Upper lobe of left lung (tissue), 6 donors: ENCODE measurements around the gene CCND1. TPM values are rescaled to one million over a fixed set of nuclear protein-coding genes. Genes with fewer than 3 reads are reported as not detected.

ENCODE experiments used
- ATAC-seq, 2 donors: fragments of 200-7000 bp; cut with Tn5 transposase; one replicate each; pipeline ENCODE4 v1.9.1; 2022; ENCODE audit warnings: mild to moderate bottlenecking in 2 of 2, moderate library complexity in 2 of 2; ENCODE audit not compliant: low FRiP score in 2 of 2
- DNase-seq, 2 donors: peaks; one replicate each; pipeline ENCODE4 v3.0.0-alpha.2; 2019 to 2020
- H3K27ac ChIP-seq, 4 donors: fragments of 200-600 bp; sonication (generic); one replicate each; pipeline ENCODE4 v1.5.1; 2016 to 2019
- H3K27me3 ChIP-seq, 4 donors: fragments of 200-600 bp; sonication (generic); one replicate each; pipeline ENCODE4 v1.5.1; 2017 to 2019
- H3K36me3 ChIP-seq, 4 donors: fragments of 200-600 bp; sonication (generic); one replicate each; pipeline ENCODE4 v1.5.1; 2016 to 2019
- H3K4me1 ChIP-seq, 4 donors: fragments of 200-600 bp; sonication (generic); one replicate each; pipeline ENCODE4 v1.5.1; 2018 to 2019
- H3K4me3 ChIP-seq, 4 donors: fragments of 200-600 bp; sonication (generic); one replicate each; pipeline ENCODE4 v1.5.1; 2017 to 2019; ENCODE audit warnings: mild to moderate bottlenecking in 2 of 4, moderate library complexity in 1 of 4
- H3K9me3 ChIP-seq, 4 donors: fragments of 200-600 bp; sonication (generic); one replicate each; pipeline ENCODE4 v1.5.1; 2018 to 2019
- CTCF ChIP-seq, 6 experiments: fragments of 450-650 bp in 4 of 6; fragments of 200-600 bp in 2 of 6; sonication (generic) in 2 of 6; IDR thresholded peaks; one replicate each; pipeline ENCODE4 v1.5.1; 2016 to 2019; ENCODE audit warnings: antibody characterized with exemption in 6 of 6
- EP300 ChIP-seq, 4 donors: sonication (generic); formaldehyde crosslinking; IDR thresholded peaks; one replicate each; pipeline ENCODE4 v1.5.1; 2017; ENCODE audit warnings: antibody characterized with exemption in 4 of 4, control low read depth in 2 of 4
- POLR2A ChIP-seq, 4 donors: fragments of 450-650 bp; IDR thresholded peaks; one replicate each; pipeline ENCODE4 v1.5.1; 2016 to 2017; ENCODE audit warnings: antibody characterized with exemption in 4 of 4, mild to moderate bottlenecking in 2 of 4
- POLR2AphosphoS5 ChIP-seq, 2 donors: sonication (generic); formaldehyde crosslinking; IDR thresholded peaks; one replicate each; pipeline ENCODE4 v1.5.1; 2017; ENCODE audit warnings: antibody characterized with exemption in 2 of 2
- WGBS, 2 donors: methylation state at CpG; one replicate each; pipeline ENCODE4 v1.1.5; 2017 to 2018; 5-methylcytosine and 5-hydroxymethylcytosine counted together
- total RNA-seq, 6 donors: library from RNA; depleted of rRNA in 4 of 6; stranded (reverse); fragments of >200 nt in 4 of 6; gene quantifications; one replicate each; pipeline versions ENCODE4 v1.1.0 to v1.2.1, GENCODE V29; 2016 to 2021
- donor health status: DM: no; HTN: no; CAD: no; lungs with moderate emphysema.
- donor health status: DM: no; HTN: yes; CAD: no; lungs with severe emphysema.

CCND1 gene
- total RNA-seq, 6 donors from 2014 or later = 23.0 to 404 (median 237) TPM

DNA sequence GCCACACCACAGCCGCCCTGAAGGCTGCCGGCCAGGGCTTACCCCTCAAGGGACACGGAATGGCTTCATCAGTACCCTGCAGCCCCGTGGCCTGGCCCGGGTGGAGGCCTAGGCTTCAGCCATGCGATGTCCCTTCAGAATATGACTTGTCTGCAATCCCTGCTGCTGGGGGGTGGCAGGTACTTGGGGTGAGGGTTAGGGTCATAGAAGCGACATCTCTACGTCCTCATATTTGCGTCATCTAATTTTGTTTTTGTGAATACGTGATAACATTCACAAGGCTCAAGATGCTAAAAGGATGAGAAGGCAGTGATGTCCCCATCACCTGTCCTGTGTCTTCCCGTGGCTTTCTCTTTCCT lies 6.4 kb downstream of the CCND1 start:
- 93 to 97% methylated on average over 7 to 11 of the region's 11 CpGs for WGBS, 2 donors
- DNase-seq = peak in 1 of 2 donors; percentile 69
- Histone ChIP-seq H3K9me3 (no peaks in the 10 kb centered on the region), H3K27ac (peak overlapping the region in 2 of 4 donors; percentile 20 to 35), H3K4me1 (peaks cover 15 to 32% (median 18%) of the 10 kb centered on the region in 4 donors), H3K36me3 (peaks cover 0 to 59% (median 33%) of the 10 kb centered on the region in 4 donors), H3K27me3 (no peaks in the 10 kb centered on the region), H3K4me3 (no peak overlapping the region)
- no peak for TF ChIP-seq POLR2A (IDR thresholded peaks at IDR 0.05)
- TF ChIP-seq CTCF (IDR thresholded peaks at IDR 0.05) = no peak
- TF ChIP-seq EP300 (IDR thresholded peaks at IDR 0.05) = no peak
- no peak for TF ChIP-seq POLR2AphosphoS5 (IDR thresholded peaks at IDR 0.05)
- no peak for ATAC-seq

GRCh38 chr11:69647761-69648497 lies 7.0 kb downstream of the CCND1 start:
- Histone ChIP-seq H3K9me3 (no peaks in the 10 kb centered on the region), H3K27me3 (no peaks in the 10 kb centered on the region), H3K4me3 (no peak overlapping the region), H3K4me1 (peaks cover 15 to 29% (median 18%) of the 10 kb centered on the region in 4 donors), H3K27ac (peak overlapping the region in 2 of 4 donors; percentile 20 to 49), H3K36me3 (peaks cover 0 to 65% (median 34%) of the 10 kb centered on the region in 4 donors)
- WGBS, 2 donors = 76 to 89% methylated on average over 11 to 28 of the region's 28 CpGs
- DNase-seq = peak in 1 of 2 donors; percentile 73
- no peak for TF ChIP-seq EP300 (IDR thresholded peaks at IDR 0.05)
- TF ChIP-seq POLR2A (IDR thresholded peaks at IDR 0.05) = no peak
- no peak for TF ChIP-seq CTCF (IDR thresholded peaks at IDR 0.05)
- no peak for TF ChIP-seq POLR2AphosphoS5 (IDR thresholded peaks at IDR 0.05)
- ATAC-seq = no peak

DNA sequence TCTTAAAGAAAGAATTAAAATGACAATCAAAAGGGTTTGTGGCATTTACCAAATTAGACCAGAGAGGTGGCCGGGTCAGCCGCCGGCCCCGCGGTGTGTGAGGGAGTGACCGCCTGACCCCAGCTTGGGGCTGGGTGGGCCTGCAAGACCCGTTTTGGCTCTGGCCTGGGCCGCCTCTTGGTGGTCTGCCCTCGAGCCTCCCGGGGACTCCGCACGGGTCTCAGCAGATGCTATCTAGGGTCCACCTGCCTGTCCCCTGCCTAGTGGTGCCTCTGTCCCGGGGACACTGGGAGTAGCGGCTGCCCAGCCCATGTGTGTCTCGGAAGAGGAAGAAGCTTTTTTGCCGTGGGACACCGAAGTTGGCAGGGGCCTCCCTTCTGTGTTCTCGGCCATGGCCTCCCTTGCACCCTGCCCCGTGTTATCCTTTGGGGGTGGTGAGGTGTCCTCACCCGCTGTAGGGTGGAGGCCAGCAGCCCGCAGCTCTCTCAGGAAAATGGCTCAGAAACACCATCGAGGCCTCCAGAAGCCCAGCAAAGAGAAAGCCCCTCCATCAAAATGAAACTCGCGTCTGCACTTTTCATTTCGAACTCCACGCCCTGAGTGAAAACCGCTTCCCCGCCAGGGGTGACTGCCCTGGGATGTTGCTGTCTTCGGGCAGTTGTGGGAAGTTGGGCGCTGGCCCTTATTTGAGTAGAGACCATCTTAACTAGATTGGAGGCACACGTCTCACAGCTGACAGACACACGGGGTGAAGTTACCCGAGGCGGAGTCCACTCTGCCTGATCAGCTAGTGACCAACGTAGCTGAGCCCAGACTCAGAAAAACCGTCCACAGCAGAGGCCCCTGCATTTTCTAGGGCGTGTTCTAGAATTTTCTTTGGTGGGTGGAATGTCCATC lies 8.0 kb downstream of the CCND1 start:
- WGBS, 2 donors = 87 to 91% methylated on average over 28 to 37 of the region's 37 CpGs
- ATAC-seq = no peak
- Histone ChIP-seq H3K27me3 (no peaks in the 10 kb centered on the region), H3K27ac (no peak overlapping the region), H3K4me3 (no peak overlapping the region), H3K9me3 (no peaks in the 10 kb centered on the region), H3K4me1 (peaks cover 8 to 20% (median 12%) of the 10 kb centered on the region in 4 donors), H3K36me3 (peaks cover 0 to 71% (median 38%) of the 10 kb centered on the region in 4 donors)
- peak in 1 of 2 donors; percentile 83 for DNase-seq
- TF ChIP-seq CTCF (IDR thresholded peaks at IDR 0.05) = no peak
- no peak for TF ChIP-seq EP300 (IDR thresholded peaks at IDR 0.05)
- no peak for TF ChIP-seq POLR2AphosphoS5 (IDR thresholded peaks at IDR 0.05)
- no peak for TF ChIP-seq POLR2A (IDR thresholded peaks at IDR 0.05)

DNA sequence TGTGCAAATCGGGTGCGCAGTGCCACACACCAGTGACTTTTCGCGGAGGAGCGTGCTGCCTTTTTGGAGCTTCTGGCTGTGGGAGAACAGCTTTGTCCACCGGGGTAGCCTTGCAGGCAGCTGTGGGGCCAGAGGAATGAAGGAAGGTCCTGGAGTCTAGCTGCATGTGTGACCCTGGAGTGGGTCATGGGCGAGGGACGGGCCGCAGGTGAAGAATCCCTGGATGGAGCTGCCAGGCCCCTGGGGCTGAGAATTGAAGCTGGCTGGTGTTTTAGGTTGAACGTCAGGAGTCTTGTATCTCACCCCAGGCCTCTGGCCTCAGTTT lies 8.6 kb downstream of the CCND1 start:
- no peak for ATAC-seq

More for the DNA sequence above, 8.6 kb downstream of the CCND1 start:
- no peaks in the 10 kb centered on the region for H3K9me3 ChIP-seq
- no peaks in the 10 kb centered on the region for H3K27me3 ChIP-seq
- H3K36me3 ChIP-seq = peaks cover 0 to 76% (median 42%) of the 10 kb centered on the region in 4 donors
- H3K4me3 ChIP-seq = no peak overlapping the region
- peaks cover 2 to 20% (median 6%) of the 10 kb centered on the region in 4 donors for H3K4me1 ChIP-seq
- WGBS, 2 donors = 78 to 94% methylated on average over 1 to 9 of the region's 10 CpGs
- DNase-seq = no peak
- TF ChIP-seq POLR2AphosphoS5 (IDR thresholded peaks at IDR 0.05) = no peak
- TF ChIP-seq POLR2A (IDR thresholded peaks at IDR 0.05) = no peak
- TF ChIP-seq EP300 (IDR thresholded peaks at IDR 0.05) = no peak
- no peak for TF ChIP-seq CTCF (IDR thresholded peaks at IDR 0.05)
- no peak overlapping the region for H3K27ac ChIP-seq
